Activated naive CD4-positive, alpha-beta T cell treated with anti-CD3 and anti-CD28 coated beads, Interleukin-2, amount 50 U/mL, for 72 hours (primary cell): ENCODE data around the gene RYR2. TPM values are rescaled to one million over a fixed set of nuclear protein-coding genes. Genes with fewer than 3 reads are reported as not detected.

Experiments used
- ATAC-seq, 2 donors: fragments of 150-1000 bp; cut with Tn5 transposase; 2 replicates each; pipeline ENCODE4 v1.10.0; 2021; ENCODE audit warnings: mild to moderate bottlenecking in 2 of 2, moderate library complexity in 2 of 2
- DNase-seq, 2 donors: peaks; one replicate each; pipeline ENCODE4 v3.0.0; 2021 to 2022; ENCODE audit warnings: low spot score in 2 of 2
- H3K27ac Mint-ChIP-seq, 2 donors: one replicate each; pipeline ENCODE4 v1.8.0; 2022; ENCODE audit warnings: mild to moderate bottlenecking in 2 of 2, mixed read lengths in 2 of 2
- H3K36me3 Mint-ChIP-seq, 2 donors: one replicate each; pipeline ENCODE4 v1.8.0; 2022; ENCODE audit warnings: mixed read lengths in 2 of 2
- H3K9me3 Mint-ChIP-seq, 2 donors: one replicate each; pipeline ENCODE4 v1.8.0; 2022; ENCODE audit warnings: mixed read lengths in 2 of 2
- total RNA-seq, 2 donors: library from RNA; stranded (reverse); gene quantifications; one replicate each; pipeline ENCODE4 v1.2.3, GENCODE V29; 2022

RYR2 gene
- total RNA-seq, 2 donors from 2014 or later = not detected

DNA sequence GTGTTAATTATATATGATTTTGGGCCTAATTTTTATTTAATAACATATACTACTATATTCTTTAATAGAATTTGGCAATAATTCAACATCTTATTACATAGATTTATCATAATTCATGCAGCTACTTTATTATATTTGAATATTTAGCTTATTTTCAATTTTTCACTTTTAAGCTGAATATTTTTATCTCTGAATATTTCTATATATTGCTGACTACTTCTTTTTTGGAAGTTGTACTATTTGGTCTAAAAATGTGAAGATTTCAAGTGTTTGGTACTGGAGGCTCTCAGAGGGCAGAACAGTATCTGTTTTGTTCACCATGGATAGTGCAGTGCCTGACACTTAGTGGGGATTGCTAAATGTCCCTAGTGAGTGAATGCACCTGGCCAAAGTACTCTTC, 389.5 kb downstream of the RYR2 start:
- DNase-seq = no peak
- ATAC-seq = no peak
- H3K36me3 Mint-ChIP-seq = no peaks in the 10 kb centered on the region
- peaks cover 0 to 5% of the 10 kb centered on the region in 2 donors for H3K9me3 Mint-ChIP-seq
- no peak overlapping the region for H3K27ac Mint-ChIP-seq

DNA sequence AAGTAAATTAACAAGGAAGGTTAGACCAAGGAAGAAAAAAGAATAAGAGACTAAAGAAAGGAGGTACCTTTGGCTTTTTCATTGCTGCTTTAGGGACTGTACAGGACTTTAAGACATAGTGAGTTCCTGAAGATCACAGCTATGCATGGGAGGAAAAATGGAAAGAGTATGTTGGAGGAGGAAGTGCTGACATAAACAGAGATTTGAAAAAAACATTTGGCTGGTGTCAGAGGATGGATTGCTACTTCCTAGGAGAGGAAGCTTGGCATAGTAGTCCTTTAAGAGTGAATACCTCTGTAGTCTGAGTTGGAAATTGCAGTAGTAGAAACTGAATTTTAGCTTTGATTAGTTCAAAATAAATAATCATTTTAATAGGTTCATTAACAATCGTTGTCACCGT, 398.4 kb downstream of the RYR2 start:
- Mint-ChIP-seq H3K27ac (no peak overlapping the region), H3K9me3 (peaks cover 3 to 4% of the 10 kb centered on the region in 2 donors), H3K36me3 (no peaks in the 10 kb centered on the region)
- DNase-seq (no peak), ATAC-seq (no peak)

DNA sequence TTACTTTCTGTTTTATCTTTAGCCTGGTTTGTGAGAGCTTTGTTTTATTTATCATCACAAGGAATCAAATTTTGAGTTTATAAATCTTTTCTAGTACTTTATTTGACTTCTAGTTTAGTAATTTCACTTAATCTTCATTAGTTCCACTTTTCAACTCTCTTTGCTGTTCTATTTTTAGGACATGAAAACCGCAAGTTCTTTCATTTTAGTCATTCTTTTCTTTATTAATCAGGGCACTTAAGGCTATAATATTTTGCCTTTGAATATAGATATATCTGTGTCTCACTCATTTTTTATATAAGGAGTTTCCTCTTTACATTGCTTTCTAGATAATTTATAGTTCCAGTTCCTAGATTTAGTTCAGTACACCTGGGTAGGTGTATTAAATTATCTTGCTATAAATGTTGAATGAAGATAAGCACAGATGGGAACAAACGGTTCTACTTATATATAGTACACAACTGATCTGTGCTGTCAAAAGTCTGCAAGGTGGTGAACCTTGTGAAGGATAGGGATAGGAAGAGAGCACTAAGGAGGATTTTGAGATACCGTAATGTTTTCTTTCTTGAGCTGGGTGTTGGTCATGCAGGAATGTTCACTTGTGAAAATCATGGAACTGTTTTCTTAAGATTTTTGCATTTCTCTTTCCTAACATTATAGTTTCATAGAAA, 402.3 kb downstream of the RYR2 start:
- DNase-seq (no peak), ATAC-seq (no peak)
- Mint-ChIP-seq H3K9me3 (peaks cover 3 to 4% of the 10 kb centered on the region in 2 donors), H3K36me3 (no peaks in the 10 kb centered on the region), H3K27ac (no peak overlapping the region)

DNA sequence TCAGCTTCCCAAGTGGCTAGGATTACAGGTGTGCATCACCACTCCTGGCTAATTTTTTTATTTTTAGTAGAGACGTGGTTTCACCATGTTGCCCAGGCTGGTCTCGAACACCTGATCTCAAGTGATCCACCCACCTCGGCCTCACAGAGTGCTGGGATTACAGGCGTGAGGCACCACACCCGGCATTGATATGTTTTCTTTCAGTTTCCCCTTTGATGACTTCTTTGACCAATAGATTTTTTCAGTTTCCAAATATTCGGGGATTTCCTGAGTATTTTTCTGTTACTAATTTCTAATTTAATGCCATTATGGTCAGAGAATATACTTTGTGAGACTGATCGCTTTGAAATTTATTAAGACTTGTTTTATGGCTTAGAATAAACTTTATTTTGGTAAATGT, 406.1 kb downstream of the RYR2 start:
- ATAC-seq (no peak), DNase-seq (no peak)
- H3K27ac Mint-ChIP-seq = no peak overlapping the region
- H3K36me3 Mint-ChIP-seq = no peaks in the 10 kb centered on the region
- H3K9me3 Mint-ChIP-seq = peaks cover 4 to 7% of the 10 kb centered on the region in 2 donors

DNA sequence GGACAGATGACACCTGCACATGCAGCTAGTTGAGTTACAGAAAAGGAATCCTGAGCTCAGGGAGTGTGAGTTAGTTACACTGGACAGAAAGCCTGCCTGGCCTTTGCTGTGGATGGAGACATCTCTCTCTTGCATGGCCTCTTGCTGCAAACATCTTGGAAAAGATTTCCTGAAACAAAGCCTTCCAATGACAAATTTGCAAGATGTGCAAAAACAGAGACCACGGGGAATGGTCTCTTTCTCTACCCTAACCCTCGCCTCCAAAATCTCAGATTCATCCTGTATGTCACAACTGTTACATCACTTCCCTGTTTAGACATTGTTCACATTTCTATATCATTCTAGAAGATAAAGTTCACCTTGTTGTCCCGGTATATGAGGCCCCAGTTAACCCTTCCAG, 415.6 kb downstream of the RYR2 start:
- H3K36me3 Mint-ChIP-seq = no peaks in the 10 kb centered on the region
- ATAC-seq (no peak), DNase-seq (no peak)
- no peak overlapping the region for H3K27ac Mint-ChIP-seq
- peaks cover 0 to 4% of the 10 kb centered on the region in 2 donors for H3K9me3 Mint-ChIP-seq

DNA sequence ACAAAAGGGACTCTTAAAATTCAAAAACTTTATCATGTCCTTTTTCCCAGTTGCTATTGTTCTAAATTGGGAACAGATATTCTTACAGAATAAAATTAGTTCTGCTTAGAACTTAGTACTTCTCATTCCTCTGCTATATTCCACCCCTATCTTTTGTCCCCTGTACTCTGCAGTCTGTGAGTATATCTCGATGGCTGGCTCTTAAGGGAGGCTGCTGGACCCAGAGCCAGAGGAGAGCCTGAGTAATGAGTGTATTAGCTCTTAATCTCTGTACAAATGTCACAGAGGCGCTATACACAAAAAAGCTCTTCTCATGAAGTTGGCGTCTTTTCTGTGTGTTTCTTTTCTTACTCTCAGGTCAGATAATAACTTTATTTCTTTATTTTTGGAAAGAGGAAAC, 425.3 kb downstream of the RYR2 start:
- peaks cover 5% of the 10 kb centered on the region in 2 donors for H3K9me3 Mint-ChIP-seq
- no peak overlapping the region for H3K27ac Mint-ChIP-seq
- ATAC-seq (no peak), DNase-seq (no peak)
- no peaks in the 10 kb centered on the region for H3K36me3 Mint-ChIP-seq

DNA sequence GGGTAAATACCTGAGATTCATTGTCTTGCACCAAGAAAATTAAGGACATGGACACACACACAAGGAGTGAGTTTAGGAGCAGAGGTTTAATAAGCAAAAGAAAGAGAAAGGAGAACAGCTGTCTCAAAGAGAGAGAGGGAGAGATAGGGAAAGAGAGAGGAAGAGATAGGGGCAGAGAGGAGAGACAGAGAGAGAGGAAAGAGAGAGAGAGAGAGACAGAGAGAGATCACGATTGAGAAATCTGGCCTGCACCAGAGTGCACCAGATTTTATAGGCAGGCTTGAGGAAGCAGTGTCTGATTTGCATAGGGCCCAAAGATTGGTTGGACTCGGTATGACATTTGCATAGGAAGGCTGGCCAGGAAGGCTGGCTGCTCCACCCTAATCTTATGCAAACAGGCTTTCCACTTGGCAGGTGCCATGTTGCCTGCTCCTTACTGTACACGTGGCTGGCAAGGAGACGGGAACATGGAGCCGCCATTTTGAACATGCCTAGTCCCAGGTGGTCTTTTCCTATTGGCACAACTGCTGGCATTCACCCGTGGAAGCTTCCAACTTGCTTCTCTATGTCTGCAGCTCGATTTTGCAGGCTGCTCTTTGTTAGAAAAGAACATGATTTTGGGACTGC, 428.8 kb downstream of the RYR2 start:
- peaks cover 7 to 10% of the 10 kb centered on the region in 2 donors for H3K9me3 Mint-ChIP-seq
- H3K27ac Mint-ChIP-seq = no peak overlapping the region
- ATAC-seq = no peak
- no peaks in the 10 kb centered on the region for H3K36me3 Mint-ChIP-seq
- DNase-seq = no peak

DNA sequence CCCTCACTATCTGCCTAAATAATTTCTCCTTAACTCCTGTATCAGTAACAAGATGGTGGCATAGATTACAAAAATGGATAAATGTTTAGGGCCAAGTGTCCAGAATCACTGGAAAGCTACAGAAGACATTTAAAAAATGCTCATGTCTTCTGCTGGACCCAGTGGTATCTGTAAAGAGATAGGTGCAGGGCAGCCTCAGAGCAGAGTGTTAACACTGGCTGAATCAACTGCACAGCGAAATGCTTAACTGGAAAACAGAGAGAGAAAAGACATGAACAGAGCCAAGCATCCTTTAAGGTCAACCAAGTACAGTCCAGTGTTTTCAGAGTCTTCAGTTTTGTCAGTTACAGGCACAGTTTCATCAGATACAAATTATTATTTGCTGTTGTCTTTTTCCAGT, 429.4 kb downstream of the RYR2 start:
- Mint-ChIP-seq H3K36me3 (no peaks in the 10 kb centered on the region), H3K27ac (no peak overlapping the region), H3K9me3 (peaks cover 7 to 10% of the 10 kb centered on the region in 2 donors)
- DNase-seq (no peak), ATAC-seq (no peak)

DNA sequence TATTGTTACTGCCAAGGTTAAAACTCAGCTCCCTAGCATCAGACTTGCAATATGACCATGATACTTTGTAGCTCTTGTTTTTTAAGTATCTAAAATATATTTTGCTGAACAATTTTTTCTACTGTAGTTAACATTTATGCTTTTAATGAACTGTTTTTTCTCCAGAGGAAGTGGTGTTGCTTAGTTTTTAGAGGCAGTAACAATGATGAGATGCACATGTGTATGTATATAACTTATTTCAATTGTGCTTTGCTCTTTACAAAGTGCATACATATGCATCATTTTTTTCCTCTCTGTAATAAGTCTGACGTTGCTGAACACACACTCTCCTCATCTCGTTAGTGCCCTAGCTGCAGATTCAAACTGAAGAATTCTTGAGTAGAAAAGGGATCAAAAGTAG, 430.0 kb downstream of the RYR2 start:
- DNase-seq = no peak
- no peaks in the 10 kb centered on the region for H3K36me3 Mint-ChIP-seq
- peaks cover 7 to 10% of the 10 kb centered on the region in 2 donors for H3K9me3 Mint-ChIP-seq
- no peak for ATAC-seq
- H3K27ac Mint-ChIP-seq = no peak overlapping the region

DNA sequence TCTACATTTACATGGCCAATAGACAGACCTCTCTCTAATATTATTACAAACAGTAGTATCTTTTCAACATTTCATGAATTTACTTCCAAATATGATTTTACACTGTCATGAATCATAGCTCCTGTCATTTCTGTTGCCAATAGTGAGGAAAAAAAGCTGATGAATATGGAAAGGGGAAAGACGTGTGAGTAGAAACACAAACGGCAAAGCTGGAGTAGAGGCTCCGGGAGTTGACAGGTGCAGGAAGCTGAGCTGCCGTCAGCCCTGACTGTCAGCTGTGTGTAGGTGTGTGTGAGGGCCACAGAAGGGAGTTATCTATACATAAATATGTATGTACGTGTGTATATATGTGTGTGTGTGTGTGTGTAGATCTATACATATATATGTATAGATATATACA, 431.9 kb downstream of the RYR2 start:
- H3K9me3 Mint-ChIP-seq = peaks cover 7 to 10% of the 10 kb centered on the region in 2 donors
- no peaks in the 10 kb centered on the region for H3K36me3 Mint-ChIP-seq
- ATAC-seq = no peak

DNA sequence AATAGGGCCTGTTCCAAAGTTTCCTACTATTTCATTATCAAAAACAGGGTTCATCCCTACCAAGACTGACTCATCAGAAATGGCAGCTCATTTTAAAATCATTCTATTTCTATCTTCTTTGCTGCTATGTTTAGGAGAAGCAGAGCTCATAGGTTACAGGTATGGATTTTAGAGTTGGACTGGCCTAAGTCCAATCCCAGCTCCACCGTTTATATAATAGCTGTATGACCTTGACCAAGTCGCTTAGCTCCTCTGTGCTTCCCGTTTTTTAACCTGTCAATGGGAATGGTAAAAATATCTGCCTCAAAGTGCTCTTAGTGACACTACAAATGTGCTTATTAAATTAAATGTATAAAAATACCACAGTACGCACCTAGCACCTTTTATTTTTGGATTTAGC, 436.1 kb downstream of the RYR2 start:
- H3K36me3 Mint-ChIP-seq = no peaks in the 10 kb centered on the region
- ATAC-seq = no peak
- DNase-seq = no peak
- no peak overlapping the region for H3K27ac Mint-ChIP-seq
- peaks cover 8 to 9% of the 10 kb centered on the region in 2 donors for H3K9me3 Mint-ChIP-seq

More for the DNA sequence above, 431.9 kb downstream of the RYR2 start:
- no peak overlapping the region for H3K27ac Mint-ChIP-seq
- no peak for DNase-seq

DNA sequence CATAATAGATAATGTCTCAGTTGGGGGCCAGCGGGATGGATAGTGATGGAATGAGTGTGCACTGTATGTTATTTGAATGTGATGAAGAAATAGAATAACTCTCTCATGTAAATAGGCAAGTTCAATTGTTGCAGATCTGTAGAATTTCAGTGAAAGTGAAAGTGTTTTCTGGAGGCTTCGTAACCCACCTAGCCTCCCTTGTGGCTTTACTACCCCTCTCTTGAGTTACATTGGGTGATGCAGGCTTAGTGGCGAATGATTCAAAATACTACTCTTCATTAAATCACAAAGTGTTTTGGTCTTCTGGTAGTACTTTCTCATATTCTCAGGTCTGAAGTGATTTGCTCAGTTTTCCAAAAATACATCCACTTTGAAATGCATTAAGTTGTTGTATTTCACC, 436.9 kb downstream of the RYR2 start:
- H3K36me3 Mint-ChIP-seq = no peaks in the 10 kb centered on the region
- DNase-seq = no peak

DNA sequence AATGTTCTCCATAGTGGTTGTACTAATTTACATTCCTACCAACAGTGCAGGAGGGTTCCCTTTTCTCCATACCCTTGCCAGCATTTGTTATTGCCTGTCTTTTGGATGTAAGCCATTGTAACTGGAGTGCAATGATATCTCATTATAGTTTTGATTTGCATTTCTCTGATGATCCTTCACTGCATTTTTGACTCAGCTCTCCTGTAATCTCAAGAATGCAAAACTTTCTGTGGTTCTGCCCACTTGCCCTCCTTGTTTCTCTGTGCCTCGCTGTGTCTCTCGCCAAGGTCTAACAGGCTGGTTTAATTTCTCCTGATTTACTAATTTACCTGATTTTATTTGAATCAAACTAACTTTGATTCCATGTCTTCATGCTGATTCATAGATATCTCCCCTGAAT, 440.8 kb downstream of the RYR2 start:
- Mint-ChIP-seq H3K27ac (no peak overlapping the region), H3K9me3 (peaks cover 6 to 7% of the 10 kb centered on the region in 2 donors), H3K36me3 (no peaks in the 10 kb centered on the region)
- DNase-seq (no peak), ATAC-seq (no peak)

More for the DNA sequence above, 436.9 kb downstream of the RYR2 start:
- ATAC-seq = no peak
- Mint-ChIP-seq H3K27ac (no peak overlapping the region), H3K9me3 (peaks cover 6 to 7% of the 10 kb centered on the region in 2 donors)

DNA sequence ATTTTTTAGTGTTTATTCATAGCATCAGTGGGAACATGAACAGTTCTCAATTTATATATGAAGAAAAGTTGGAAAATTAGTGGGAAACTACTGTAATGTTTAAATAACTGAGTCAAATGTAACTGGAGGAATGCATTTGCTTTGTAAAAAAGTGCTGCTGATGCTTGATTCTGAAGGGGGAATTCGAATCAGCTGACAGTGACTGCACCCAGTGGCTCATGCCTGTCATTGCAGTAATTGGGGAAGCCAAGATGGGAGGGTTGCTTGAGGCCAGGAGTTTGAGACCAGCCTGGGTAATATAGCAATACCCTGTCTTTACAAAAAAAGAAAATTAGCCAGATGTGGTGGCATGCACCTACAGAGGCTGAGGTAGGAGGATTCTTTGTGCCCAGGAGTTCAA, 450.4 kb downstream of the RYR2 start:
- Mint-ChIP-seq H3K9me3 (peaks cover 0 to 3% of the 10 kb centered on the region in 2 donors), H3K27ac (no peak overlapping the region), H3K36me3 (no peaks in the 10 kb centered on the region)
- ATAC-seq (no peak), DNase-seq (no peak)

DNA sequence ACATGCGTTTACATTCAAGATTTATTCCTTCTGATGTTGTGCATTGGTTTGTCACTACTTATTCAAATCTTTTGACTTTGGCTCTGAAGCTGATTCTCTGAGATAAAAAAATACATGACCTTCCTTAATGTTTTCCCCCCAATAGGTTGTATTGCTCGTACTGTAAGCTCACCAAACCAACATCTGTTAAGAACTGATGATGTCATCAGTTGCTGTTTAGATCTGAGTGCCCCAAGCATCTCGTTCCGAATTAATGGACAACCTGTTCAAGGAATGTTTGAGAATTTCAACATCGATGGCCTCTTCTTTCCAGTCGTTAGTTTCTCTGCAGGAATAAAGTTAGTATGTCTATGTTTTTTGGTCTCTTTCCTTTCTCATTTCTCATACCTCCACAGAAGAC, 458.6 kb downstream of the RYR2 start:
- DNase-seq (no peak), ATAC-seq (no peak)
- no peaks in the 10 kb centered on the region for H3K9me3 Mint-ChIP-seq
- H3K27ac Mint-ChIP-seq = no peak overlapping the region
- H3K36me3 Mint-ChIP-seq = no peaks in the 10 kb centered on the region

DNA sequence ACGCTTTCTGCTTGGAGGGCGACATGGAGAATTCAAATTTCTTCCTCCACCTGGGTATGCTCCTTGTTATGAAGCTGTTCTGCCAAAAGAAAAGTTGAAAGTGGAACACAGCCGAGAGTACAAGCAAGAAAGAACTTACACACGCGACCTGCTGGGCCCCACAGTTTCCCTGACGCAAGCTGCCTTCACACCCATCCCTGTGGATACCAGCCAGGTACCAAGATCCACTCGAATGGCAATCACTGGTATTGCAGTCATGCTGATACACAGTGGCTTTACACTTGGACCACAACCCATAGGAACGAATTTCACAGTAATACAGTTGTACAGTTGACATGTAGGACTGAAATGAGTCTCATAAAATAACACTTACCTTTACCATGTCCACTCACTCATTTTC, 461.3 kb downstream of the RYR2 start:
- DNase-seq = no peak
- Mint-ChIP-seq H3K9me3 (no peaks in the 10 kb centered on the region), H3K36me3 (no peaks in the 10 kb centered on the region), H3K27ac (no peak overlapping the region)
- ATAC-seq = no peak

DNA sequence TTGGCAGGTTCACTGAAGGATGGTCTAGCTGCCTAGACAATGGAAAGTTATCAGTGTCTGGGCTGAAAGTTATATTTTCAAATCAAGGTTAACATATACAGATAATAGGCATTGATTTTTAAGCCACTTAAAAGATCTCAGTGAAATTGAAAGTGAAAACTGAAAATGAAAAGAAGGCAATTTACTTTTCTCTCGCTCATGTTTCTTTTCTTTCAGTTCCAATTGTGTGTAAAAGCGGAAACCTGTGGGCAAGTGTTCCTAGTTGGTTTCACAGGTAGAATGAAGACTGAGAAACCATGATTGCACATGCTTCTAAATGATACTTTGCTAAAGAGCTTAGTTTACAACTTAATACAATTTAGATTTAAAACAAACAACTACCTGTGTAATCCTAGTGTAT, 465.0 kb downstream of the RYR2 start:
- no peak for DNase-seq
- peak; percentile 39 to 91 for ATAC-seq
- Mint-ChIP-seq H3K27ac (no peak overlapping the region), H3K9me3 (no peaks in the 10 kb centered on the region), H3K36me3 (no peaks in the 10 kb centered on the region)

DNA sequence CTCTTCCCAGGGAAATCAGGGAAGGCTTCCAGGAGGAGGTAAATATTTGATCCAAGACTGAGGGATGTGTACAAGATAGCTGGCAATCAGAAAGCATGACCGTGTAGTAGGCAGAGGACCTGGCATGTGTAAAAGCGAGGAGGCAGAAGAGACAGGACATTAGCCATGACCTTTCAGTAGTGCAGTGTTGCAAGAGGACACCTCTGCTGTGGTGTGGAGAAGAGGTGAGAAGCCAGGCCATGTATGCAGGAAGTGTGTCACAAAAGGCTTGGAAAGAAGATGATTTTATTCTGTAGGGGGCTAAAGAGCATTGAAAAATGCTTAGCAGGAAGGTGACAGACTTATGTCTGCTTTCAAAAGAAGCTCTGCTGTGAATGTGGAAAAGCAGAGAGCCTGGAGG, 467.8 kb downstream of the RYR2 start:
- H3K9me3 Mint-ChIP-seq = no peaks in the 10 kb centered on the region
- no peak for ATAC-seq
- no peak for DNase-seq

More for the DNA sequence above, 467.8 kb downstream of the RYR2 start:
- Mint-ChIP-seq H3K27ac (no peak overlapping the region), H3K36me3 (no peaks in the 10 kb centered on the region)
